Renal cortex interstitium (tissue), 11 donors: ENCODE measurements around the gene ITPKB. TPM values are rescaled to one million over a fixed set of nuclear protein-coding genes. Genes with fewer than 3 reads are reported as not detected.
A peak's percentile ranks its signal among the peaks of the same experiment; 100 is the strongest.

ENCODE experiments used
- DNase-seq, 11 donors: peaks; one replicate each; pipeline ENCODE4 v3.0.0-alpha.2; 2013; ENCODE audit warnings: low read depth in 9 of 11, low spot score in 4 of 11; ENCODE audit errors: extremely low read depth in 1 of 11
- polyA plus RNA-seq, 3 donors: library from polyadenylated mRNA; unstranded; fragments of 120-200 nt; gene quantifications; one replicate each; pipeline ENCODE4 v1.2.1, GENCODE V29; 2013; ENCODE audit not compliant: insufficient read length in 3 of 3

The ITPKB gene
- polyA plus RNA-seq, 3 donors, result 20.2 to 26.3 (median 26.3) TPM

DNA sequence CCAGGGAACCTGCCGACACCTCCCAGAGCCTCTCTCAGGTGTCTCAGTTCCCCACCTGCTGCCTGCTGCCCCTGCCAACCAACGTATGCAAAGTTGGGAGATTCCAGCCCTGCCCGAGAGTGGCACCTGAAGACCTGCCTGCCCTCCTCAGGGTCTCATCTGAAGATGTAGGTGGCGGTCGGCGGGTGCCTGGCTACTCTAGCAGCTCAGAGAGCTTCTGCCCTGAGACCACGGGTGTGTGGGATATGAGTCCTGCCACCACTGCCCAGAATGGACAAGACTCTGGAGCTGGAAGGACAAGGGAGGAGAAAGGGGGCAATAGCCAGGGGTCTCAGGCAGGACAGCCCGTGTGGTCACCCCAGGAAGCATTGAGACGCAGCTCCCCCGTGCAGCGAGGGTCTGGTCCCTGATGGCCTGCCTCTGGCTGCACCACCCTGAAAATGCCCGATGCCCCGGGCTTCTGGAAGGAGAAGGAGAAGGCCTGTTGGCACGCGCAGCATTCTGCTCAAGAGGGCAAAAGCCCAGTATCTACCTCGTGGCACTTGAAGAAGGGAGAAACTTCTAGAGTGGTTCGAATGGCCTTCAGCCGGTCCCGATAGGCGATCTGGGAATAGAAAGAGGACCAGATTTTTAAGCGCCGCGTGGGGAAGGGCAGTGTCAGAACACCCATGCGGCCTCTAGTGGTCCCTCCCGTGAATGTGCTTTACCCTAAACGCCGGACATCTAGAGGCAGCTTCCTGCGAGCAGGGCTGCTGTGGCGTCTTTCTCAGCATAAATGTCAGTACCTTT lies 101.7 kb downstream of the ITPKB start:
- DNase-seq, result no peak

GRCh38 chr1:226636847-226637096 lies 102.3 kb downstream of the ITPKB start:
- no peak for DNase-seq

DNA sequence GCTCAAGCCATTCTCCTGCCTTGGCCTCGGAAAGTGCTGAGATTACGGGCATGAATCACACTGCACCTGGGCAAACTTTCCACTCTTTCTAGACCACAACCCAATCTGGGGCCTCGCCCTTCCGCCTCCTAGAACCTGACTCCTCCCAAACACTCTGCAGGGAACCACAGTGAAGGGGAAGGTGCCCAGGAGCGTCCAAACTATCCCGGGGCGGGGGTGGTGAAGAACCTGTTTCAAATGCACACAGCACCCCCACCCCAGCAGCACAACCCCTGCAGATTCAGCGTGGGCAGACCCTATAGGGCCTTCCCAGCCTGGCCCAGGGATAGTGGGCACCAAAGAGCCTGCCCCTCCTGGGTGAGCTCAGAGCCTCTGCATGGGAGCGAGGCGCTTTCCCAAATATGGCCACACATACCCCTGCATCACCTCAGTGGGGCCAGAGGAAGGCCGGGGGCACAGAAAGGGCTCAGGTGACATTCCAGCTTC lies 103.6 kb downstream of the ITPKB start:
- no peak for DNase-seq

- no peak for DNase-seq
Observed at GRCh38 chr1:226634611-226635246, 104.4 kb downstream of the ITPKB start.

DNA sequence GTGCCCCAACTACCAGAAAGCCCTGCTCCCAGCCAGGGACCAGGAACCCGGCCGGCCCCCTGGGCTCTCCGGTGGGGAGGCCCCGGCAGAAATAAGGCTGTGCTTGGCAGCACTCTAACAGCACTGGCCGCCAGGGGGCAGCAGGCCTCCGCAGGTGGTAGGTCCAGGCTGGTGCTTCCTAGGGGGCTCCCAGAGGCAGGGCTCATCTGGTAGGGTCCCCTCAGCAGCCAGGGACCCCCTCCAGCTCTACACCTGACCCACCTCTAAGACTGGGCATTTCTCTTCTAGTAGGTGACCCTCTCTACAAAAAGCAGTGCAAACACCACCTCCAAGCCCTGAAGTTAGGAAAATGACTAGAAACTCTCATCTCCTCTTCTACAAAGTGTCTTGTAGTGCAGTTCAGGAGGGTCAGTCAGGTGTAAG lies 104.9 kb downstream of the ITPKB start:
- DNase-seq, result peak in 5 of 11 donors; percentile 51 to 56 (median 55)

- DNase-seq, result no peak
Observed at GRCh38 chr1:226633541-226634165, 105.4 kb downstream of the ITPKB start.

- no peak for DNase-seq
Observed at GRCh38 chr1:226632922-226633351, 106.1 kb downstream of the ITPKB start.

DNA sequence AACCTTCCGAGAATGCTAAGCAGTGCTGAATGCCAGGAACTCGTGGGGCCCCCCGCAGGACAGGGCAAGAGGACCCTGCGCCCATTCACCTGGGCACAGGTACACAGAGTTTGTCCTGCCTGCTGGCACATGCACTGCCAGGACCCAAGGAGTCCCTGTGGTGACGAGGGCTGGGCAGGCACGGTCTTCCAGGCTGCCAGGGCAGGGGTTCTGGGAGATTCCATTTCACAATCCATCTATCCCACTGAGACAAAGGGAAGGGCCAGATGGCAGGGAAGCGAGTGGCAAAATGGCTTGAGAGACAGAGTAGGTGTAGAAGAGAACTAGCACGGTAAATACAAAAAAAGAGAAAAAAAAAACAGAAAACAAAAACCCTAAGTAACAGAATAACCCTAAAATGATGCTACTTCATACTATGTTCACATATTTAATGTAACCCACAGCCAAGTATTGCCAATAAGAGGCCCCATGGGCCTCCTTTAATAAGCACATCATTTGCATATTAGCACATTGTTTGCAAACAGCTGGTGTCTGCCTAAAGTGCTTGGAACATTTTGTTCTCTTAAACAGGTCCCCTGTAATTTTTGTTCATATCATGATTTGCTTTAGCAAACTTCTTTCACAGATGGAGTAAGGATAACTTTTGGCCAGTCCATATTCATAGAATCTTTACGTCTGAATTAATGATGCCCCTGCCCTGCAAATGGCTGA lies 106.8 kb downstream of the ITPKB start:
- DNase-seq, result no peak

DNA sequence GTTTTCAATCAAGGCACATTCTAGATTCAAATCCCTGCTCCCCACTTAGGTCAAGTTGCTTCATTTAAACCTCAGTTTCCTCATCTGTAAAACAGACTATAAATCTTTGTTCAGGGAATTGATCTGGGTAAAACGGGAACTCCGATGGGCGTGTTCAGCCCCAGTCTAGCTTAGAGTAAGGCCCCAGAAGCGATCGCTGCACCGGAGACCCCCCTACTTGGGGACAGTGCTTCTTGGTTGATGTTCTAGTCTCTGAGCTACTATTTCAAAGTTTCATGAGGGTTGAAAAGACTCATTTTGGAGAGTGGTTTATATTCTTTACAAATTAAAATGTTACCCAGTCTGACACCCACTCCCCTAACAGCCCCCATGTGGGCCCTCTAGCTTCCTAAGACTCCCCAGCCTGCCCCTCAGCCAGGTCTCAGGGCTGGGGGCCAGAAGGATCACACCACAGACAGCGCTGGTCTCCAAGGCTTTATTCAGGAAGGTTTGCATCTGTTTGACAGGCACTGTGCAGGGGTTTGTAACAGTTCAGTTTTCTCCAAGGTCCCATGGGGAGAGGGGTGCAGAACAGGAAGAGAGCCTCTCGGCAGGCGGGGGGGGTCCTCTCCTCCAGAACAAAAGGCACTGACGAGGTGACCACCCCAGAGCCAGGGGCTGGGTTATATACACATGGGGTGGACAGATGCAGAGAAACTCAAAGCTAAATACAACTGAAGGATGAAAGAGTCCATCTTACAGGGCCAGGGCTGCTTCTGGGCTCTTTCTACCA lies 107.7 kb downstream of the ITPKB start:
- DNase-seq, result no peak

DNA sequence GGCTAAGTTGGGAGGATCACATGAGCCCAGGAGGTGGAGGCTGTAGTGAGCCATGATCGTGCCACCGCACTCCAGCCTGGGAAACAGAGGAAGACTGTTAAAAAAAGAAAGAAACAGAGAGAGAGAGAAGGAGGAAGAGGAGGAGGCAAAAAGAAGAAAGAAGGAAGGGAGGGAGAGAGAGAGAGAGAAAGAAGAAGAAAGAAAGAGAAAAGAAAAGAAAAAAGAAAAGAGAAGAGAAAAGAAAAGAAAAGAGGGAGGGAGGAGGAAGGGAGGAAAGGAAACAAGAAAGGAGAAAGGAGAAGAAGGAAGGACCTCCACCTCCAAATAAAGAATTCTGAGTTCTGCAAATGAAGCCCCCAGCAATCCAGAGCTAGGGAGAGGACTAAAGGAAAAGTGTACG lies 108.5 kb downstream of the ITPKB start:
- DNase-seq, result no peak

- DNase-seq, result no peak
Observed at GRCh38 chr1:226629896-226630550, 109.1 kb downstream of the ITPKB start.

- DNase-seq, result no peak
Observed at GRCh38 chr1:226629210-226629895, 109.7 kb downstream of the ITPKB start.

DNA sequence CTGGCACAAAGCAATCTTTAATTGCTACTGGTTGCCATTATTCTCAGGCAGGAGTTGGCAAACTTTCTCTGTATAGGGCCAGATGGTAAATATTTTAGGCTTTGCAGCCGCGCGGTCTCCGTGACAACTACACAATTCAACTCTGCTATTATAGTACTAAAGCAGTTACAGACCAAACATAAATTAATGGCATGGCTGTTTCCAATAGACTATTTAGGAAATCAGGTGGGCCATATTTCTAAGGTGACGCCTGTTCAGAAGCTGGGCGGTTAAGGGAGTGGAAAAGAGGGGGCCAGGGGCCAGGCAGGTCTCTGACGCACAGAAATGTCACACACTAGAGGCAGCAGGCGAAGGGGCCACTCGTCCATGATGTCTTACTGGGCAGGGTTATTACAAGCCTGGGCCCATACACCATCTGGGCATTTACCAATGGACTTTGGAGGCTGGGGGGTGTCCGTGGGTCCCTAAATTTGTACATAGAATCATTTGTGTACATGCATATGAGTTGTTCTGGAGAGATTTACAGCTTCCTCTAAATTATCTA lies 110.4 kb downstream of the ITPKB start:
- peak in 1 of 11 donors; percentile 31 for DNase-seq

DNA sequence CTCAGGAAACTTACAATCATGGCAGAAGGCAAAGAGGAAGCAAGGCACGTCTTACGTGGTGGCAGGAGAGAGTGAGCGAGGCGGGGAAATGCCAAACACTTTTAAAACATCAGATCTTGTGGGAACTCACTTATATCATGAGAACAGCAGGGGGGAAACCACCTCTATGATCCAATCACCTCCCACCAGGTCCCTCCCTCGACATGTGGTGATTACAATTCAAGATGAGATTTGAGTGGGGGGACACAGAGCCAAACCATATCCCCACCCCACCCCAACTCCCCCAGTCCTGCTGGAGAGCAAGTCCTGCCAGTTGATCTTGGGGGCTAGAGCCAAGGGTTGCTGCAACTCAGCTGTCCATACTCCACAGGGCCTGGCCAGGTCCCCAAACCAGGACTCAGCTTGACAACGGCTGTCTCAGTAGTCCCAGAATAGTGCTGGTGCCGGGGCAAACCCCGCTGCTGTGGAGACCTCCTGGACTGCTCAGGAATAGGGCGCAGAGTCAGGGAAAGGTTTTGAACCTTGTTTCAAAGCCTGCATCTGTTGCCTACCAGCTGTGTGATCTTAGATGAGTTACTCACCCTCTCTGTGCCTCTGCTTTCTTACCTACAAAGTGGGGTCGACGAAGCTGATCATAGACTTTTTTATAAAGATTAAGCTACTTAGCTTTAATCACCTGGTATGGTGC lies 111.0 kb downstream of the ITPKB start:
- DNase-seq, result no peak

- DNase-seq, result no peak
Observed at GRCh38 chr1:226627050-226627755, 111.9 kb downstream of the ITPKB start.

- DNase-seq, result peak in 2 of 11 donors; percentile 25 to 28
Observed at GRCh38 chr1:226626577-226626956, 112.5 kb downstream of the ITPKB start.
